NCI-H2029 treated with DMSO at 0.1 percent for 48 hours (cell line): ENCODE measurements around the gene LMO1.
A peak's percentile ranks its signal among the peaks of the same experiment; 100 is the strongest.

Experiments
- DNase-seq: peaks from one replicate; lab custom pipeline; 2025; lab: John Stamatoyannopoulos, UW

The LMO1 gene

GRCh38 chr11:8242499-8243280, 21.0 kb downstream of the LMO1 start:
- DNase-seq, result no peak

DNA sequence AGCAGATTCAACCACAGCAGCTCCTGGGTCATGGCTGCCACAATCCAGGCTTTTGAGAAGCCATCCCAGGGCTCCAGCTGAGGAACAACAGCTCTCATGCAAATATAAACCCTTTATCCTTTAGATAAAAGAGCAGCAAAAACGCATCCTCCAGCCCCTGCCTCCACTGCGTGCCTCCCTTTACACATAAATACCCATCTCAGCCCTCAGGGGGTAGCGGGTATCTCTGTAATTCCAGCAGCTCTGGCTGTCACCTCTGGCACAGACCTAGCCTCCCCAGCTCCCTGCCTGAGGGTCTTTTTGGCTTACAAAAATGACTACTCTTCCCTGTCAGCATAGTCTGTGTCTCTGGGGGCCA, 21.6 kb downstream of the LMO1 start:
- DNase-seq, result no peak

GRCh38 chr11:8241373-8242117, 22.1 kb downstream of the LMO1 start:
- no peak for DNase-seq

- DNase-seq, result no peak
Measured at GRCh38 chr11:8239536-8240228, 24.0 kb downstream of the LMO1 start.

GRCh38 chr11:8239040-8239439, 24.6 kb downstream of the LMO1 start:
- no peak for DNase-seq

DNA sequence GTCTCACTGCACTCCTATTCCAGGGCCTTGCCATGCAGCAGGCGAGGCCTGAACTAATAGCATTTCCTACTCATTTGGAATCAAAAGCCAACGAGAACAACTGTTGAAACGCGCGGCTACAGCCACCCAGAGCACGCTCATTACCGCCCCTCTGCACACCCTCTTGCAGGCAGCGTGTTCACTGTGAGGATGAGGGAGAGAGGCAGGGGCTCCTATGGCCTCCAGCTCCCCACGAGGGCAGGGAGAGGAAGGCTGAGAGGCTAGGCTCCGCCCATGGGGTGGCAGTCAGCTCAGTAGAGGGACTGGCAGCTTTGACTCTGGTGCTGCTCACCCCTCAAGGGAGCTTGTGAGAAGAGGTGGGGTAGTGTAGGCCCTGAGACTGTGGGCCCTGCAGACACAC, 26.2 kb downstream of the LMO1 start:
- DNase-seq, result no peak

DNA sequence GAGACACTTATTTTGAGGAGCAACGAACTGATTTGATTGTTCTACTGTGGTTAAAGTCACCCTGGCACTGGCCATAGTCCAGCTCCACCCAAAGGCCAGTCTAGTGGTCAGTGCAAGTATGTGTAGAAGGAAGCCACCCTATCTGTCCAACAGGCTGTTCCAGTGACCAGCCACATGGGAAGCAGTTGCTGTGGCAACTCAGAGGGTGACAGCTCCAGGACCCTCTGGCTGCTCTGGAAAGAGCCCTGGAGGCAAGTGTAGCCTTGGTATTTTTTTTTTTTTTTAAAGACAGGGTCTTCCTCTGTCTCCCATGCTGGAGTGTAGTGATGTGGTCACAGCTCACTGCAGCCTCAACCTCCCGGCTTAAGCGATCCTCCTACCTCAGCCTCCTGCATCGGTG, 27.8 kb downstream of the LMO1 start:
- DNase-seq, result no peak

- no peak for DNase-seq
Measured at GRCh38 chr11:8234910-8235309, 28.8 kb downstream of the LMO1 start.

- DNase-seq, result no peak
Measured at GRCh38 chr11:8234425-8234821, 29.3 kb downstream of the LMO1 start.

- DNase-seq, result no peak
Measured at GRCh38 chr11:8233691-8234424, 29.8 kb downstream of the LMO1 start.

GRCh38 chr11:8232849-8233606, 30.6 kb downstream of the LMO1 start:
- DNase-seq, result no peak

GRCh38 chr11:8232414-8232813, 31.3 kb downstream of the LMO1 start:
- DNase-seq, result no peak

DNA sequence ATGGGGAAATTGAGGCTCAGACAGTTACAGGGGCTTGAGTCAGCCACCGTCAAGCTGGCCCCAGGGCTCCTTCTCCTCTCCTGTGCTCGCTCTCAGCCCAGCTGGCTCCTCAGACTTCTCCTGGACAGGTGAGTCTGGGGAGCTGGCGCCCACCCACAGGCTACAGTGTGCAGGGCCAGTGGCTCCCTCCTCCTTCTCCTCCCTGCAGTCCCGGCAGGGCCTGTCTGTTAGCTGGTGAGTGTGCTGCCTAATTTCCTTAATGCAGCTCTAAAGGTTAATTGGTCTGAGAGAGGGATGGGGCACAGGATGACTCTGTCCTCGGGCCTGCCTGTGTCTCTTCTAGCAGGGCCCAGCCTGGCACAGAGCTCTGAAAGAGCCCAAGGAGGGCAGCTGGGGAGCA, 31.7 kb downstream of the LMO1 start:
- DNase-seq, result no peak

GRCh38 chr11:8230921-8231847, 32.5 kb downstream of the LMO1 start:
- no peak for DNase-seq

- no peak for DNase-seq
Measured at GRCh38 chr11:8230178-8230859, 33.4 kb downstream of the LMO1 start.

DNA sequence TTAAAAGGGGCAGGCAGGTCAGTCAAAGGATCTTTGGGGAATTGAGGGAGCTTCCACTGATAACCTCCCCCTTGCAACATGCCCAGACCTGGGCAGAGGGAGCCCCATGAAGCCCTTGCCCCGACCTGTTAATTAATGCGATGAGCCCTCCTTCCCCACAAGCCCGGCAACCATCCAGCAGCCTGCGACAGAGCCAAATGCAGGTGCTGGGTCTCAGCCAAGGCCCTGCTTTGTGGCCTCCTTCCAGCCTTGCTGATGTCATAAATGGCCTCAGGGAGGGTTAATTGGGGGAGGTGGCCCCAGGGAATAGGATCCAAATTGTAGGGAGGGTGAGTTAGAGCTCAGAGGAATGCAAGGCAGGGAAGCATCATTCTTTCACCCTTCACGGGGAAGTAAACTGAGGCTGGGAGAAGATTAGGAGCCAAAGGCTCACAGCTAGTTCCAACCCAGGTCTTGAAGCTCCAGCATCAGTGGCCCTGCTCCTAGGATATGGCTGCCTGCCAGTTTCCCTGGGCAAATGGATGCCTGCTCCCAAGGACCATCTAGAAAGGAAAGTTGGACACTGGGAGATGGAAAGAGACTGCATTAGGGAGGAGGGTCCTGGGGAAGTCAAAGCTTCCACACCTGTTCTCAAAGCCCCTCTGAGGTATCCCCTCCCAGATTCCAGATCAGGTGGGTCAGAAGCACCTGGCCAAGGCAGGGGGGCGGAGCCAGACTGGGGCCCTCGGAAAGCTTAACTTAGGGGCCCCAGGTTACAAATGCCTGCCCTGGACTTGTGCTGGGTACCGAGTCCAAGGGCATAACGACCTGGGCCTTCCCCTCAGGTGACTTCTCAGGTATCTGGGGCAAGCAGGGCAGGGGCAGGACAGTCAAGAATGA, 34.1 kb downstream of the LMO1 start:
- peak; percentile 80 for DNase-seq

DNA sequence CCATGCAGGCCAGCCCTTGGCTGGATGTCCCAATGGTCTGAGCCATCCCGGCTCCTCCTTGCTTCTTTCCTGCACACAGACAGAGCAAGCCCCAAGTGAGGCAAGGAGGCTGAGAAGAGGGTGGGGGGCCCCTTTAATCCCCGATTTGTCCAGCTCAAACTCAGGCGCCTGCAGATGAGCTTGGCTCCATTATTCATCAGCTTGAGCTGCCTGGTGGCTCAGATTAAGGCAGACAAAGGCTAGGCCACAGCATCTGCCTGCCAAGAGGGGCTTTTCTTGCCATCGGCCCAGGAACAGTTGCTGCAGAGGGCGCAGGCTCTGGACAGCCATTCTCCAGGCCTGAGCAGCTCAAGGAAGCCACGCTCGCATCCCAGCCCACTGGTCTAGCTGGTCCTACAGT, 35.4 kb downstream of the LMO1 start:
- no peak for DNase-seq

- no peak for DNase-seq
Measured at GRCh38 chr11:8227156-8228152, 36.2 kb downstream of the LMO1 start.
